GM21381 (cell line): ENCODE measurements around the gene AP4S1.

Experiments used
- ATAC-seq: cut with Tn5 transposase; IDR thresholded peaks from one replicate; pipeline ENCODE4 v1.9.1; 2021; ENCODE audit warnings: mild to moderate bottlenecking, moderate library complexity; ENCODE audit not compliant: unreplicated experiment

The AP4S1 gene

DNA sequence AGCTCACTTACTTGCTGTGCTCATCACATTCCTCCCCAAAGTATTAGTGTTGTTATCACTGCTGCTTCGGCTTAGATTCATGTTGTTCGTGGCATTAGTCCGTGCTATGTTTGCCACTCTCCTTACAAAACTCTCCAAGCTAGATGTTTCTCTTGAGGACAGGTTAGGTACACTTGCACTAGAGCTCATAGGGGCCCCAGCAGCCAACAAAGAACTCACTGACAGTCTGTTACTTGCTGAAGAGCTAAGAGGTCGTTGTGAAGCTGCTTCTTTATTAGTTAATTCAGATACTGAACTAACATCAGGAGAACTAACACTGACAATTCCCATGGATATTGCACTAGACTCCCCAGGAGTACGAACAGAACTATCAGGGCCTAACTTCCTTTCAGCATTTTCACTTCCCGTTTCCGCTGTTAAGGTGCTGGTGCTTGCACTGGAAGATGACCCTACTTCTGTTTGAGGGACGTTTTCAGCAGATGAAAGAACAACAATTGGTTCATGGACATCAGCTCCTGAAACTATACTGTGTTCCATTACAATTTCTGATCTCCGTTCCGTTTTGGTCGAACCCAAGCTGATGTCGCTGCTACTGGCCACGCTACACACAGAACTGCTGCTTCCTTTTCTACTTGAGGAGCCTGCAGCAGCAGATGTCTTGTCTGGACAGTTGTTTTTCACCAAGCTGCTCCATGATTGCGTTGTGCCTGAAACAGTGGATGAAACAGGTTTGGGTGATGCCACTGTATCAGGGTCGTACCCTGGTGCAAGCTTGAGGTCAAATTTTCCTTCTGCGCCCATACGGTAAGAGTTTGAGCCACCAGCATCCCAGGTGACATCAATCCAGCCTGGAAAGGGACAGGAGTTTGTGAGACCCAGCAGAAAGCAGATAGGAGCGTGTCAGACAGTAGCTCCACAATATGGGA, 103.4 kb downstream of the AP4S1 start:
- ATAC-seq: no peak

DNA sequence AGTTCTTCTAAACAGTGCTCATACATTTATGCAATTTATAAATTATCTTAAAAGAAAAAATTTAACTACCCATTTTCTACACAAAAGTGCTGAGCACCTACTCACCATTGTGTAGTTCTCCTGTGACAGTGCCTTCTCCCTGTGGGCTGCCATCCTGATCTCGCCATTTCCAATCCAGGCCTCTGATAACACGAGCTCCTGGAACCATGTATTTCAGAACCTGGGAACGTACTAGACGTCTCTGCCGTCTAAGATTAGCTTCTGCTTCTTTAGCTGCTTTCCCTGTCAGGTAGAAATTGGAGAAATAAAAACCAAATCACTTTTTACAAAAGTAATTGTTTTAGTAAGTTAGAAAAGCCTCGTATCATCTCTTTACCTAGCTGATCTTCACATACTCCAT, 107.7 kb downstream of the AP4S1 start:
- ATAC-seq: no peak

DNA sequence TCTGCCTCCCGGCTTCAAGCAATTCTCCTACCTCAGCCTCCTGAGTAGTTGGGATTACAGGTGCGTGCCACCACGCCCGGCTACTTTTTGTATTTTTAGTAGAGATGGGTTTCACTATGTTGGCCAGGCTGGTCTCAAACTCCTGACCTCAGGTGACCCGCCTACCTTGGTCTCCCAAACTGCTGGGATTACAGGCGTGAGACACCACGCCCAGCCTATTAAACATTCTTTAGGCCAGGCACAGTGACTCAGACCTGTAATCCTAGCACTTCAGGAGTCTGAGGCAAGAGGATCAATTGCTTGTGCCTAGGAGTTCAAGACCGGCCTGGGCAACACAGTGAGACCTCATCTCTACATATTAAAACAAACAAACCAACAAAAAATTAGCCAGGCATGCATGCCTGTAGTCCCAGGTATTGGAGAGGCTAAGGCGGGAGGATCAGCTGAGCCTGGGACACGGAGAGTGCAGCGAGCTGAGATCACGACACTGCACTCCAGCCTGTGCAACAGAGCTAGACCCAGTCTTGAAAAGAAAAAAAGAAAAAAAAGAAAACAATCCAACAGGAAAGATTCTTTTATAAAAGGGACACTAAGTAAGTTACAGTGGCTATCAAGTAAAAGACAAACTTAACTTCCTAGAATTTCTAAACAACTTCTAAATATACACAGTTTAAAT, 111.9 kb downstream of the AP4S1 start:
- ATAC-seq: no peak

- no peak for ATAC-seq
Observed at GRCh38 chr14:31138301-31138700, 112.9 kb downstream of the AP4S1 start.

GRCh38 chr14:31139301-31139847, 113.9 kb downstream of the AP4S1 start:
- no peak for ATAC-seq

- ATAC-seq: no peak
Observed at GRCh38 chr14:31142455-31143087, 117.1 kb downstream of the AP4S1 start.
